Suprapubic skin (tissue), 4 donors: Measurements from ENCODE around the gene SPIRE1.

ENCODE experiments used
- CTCF ChIP-seq, 2 donors: fragments of 200-600 bp in 1 of 2; fragments of 450-650 bp in 1 of 2; sonication (generic) in 1 of 2; IDR thresholded peaks; one replicate each; pipeline ENCODE4 v1.5.1; 2016 to 2019; ENCODE audit warnings: antibody characterized with exemption in 2 of 2, mild to moderate bottlenecking in 1 of 2, moderate library complexity in 1 of 2
- EP300 ChIP-seq: sonication (generic); formaldehyde crosslinking; IDR thresholded peaks from one replicate; pipeline ENCODE4 v1.6.1; 2017; ENCODE audit warnings: antibody characterized with exemption
- POLR2A ChIP-seq, 2 donors: fragments of 450-650 bp; IDR thresholded peaks; one replicate each; pipeline ENCODE4 v1.6.1; 2017; ENCODE audit warnings: antibody characterized with exemption in 2 of 2, mild to moderate bottlenecking in 2 of 2, moderate library complexity in 2 of 2
- POLR2AphosphoS5 ChIP-seq, 3 donors: sonication (generic); formaldehyde crosslinking; IDR thresholded peaks; one replicate each; pipeline ENCODE4 v1.6.1; 2017; ENCODE audit warnings: antibody characterized with exemption in 3 of 3

GRCh38 chr18:12461326-12461725 lies 196.6 kb downstream of the SPIRE1 start:
- TF ChIP-seq CTCF (IDR thresholded peaks at IDR 0.05): no peak
- TF ChIP-seq POLR2AphosphoS5 (IDR thresholded peaks at IDR 0.05): no peak
- TF ChIP-seq POLR2A (IDR thresholded peaks at IDR 0.05): no peak
- no peak for TF ChIP-seq EP300
